HepG2 (cell line): ENCODE data around the gene MAP2K1. TPM values are rescaled to one million over a fixed set of nuclear protein-coding genes. Genes with fewer than 3 reads are reported as not detected.

ENCODE experiments used
- ARID5B ChIP-seq: IDR thresholded peaks from 2 replicates; pipeline ENCODE4 v1.4.0; 2020; ENCODE audit warnings: mild to moderate bottlenecking, missing genetic modification reagents
- GMEB2 ChIP-seq: IDR thresholded peaks from 2 replicates; pipeline ENCODE4 v1.6.1; 2016; ENCODE audit warnings: missing biosample characterization, missing genetic modification reagents, low read depth
- MXD1 ChIP-seq: sonication (generic); formaldehyde crosslinking; IDR thresholded peaks from 2 replicates; pipeline ENCODE4 v1.4.0; 2020; ENCODE audit warnings: mild to moderate bottlenecking, missing genetic modification reagents
- NFYB ChIP-seq: sonication (generic); formaldehyde crosslinking; IDR thresholded peaks from 2 replicates; pipeline ENCODE4 v1.4.0; 2020; ENCODE audit warnings: missing genetic modification reagents
- PRDM10 ChIP-seq: sonication (generic); formaldehyde crosslinking; IDR thresholded peaks from 2 replicates; pipeline ENCODE4 v1.4.0; 2020; ENCODE audit warnings: low read depth, missing genetic modification reagents
- SIX4 ChIP-seq: sonication (generic); formaldehyde crosslinking; IDR thresholded peaks from 2 replicates; pipeline ENCODE4 v1.4.0; 2020; ENCODE audit warnings: missing genetic modification reagents
- SMAD1 ChIP-seq: sonication (generic); formaldehyde crosslinking; IDR thresholded peaks from 2 replicates; pipeline ENCODE4 v1.4.0; 2020; ENCODE audit warnings: missing genetic modification reagents, low read depth, mild to moderate bottlenecking, borderline replicate concordance
- SPEN ChIP-seq: sonication (generic); formaldehyde crosslinking; IDR thresholded peaks from 2 replicates; pipeline ENCODE4 v1.5.1; 2020; ENCODE audit warnings: low read depth, mild to moderate bottlenecking, missing genetic modification reagents
- TFE3 ChIP-seq: IDR thresholded peaks from 2 replicates; pipeline ENCODE4 v1.6.1; 2016
- TGIF2 ChIP-seq: IDR thresholded peaks from 2 replicates; pipeline ENCODE4 v1.6.1; 2016; ENCODE audit warnings: control low read depth, missing compliant biosample characterization
- TOE1 ChIP-seq: sonication (generic); formaldehyde crosslinking; IDR thresholded peaks from 2 replicates; pipeline ENCODE4 v1.4.0; 2020; ENCODE audit warnings: mild to moderate bottlenecking, missing genetic modification reagents
- ZFP36 ChIP-seq: fragments of 150-350 bp; IDR thresholded peaks from 2 replicates; pipeline ENCODE4 v1.6.1; 2018; ENCODE audit warnings: borderline replicate concordance, low read length, low read depth; ENCODE audit not compliant: partially characterized antibody
- ZFP82 ChIP-seq: sonication (generic); formaldehyde crosslinking; IDR thresholded peaks from 2 replicates; pipeline ENCODE4 v1.5.1; 2020; ENCODE audit warnings: mild to moderate bottlenecking, missing genetic modification reagents, borderline replicate concordance
- ZNF329 ChIP-seq: sonication (generic); formaldehyde crosslinking; IDR thresholded peaks from 2 replicates; pipeline ENCODE4 v1.9.0; 2021; ENCODE audit warnings: low read depth, mild to moderate bottlenecking, missing genetic modification reagents
- ZNF354B ChIP-seq: sonication (generic); formaldehyde crosslinking; IDR thresholded peaks from 2 replicates; pipeline ENCODE4 v1.8.0; 2022; ENCODE audit warnings: mild to moderate bottlenecking, missing genetic modification reagents
- ZNF580 ChIP-seq: IDR thresholded peaks from 2 replicates; pipeline ENCODE4 v1.6.1; 2016; ENCODE audit warnings: low read depth, borderline replicate concordance
- polyA plus RNA-seq, 8 experiments: library from polyadenylated mRNA; depleted of rRNA in 3 of 8; stranded (reverse) in 7 of 8; unstranded in 1 of 8; fragments of >200 nt; fragmentation: Illumina TruSeq in 4 of 8; extraction: Trizol in 4 of 8; gene quantifications; 2 replicates each; pipeline versions ENCODE4 v1.2.1 to v1.2.3, GENCODE V29; 2011 to 2016; ENCODE audit warnings: low read depth in 4 of 8, missing spikeins in 1 of 8, mixed read lengths in 1 of 8; ENCODE audit not compliant: insufficient read depth in 1 of 8
- total RNA-seq, 5 experiments: library from RNA; depleted of rRNA; stranded (reverse); fragments of >200 nt; fragmentation: Illumina TruSeq; extraction: Trizol; gene quantifications; 2 replicates each; pipeline ENCODE4 v1.2.3, GENCODE V29; 2016; ENCODE audit warnings: low read depth in 1 of 5

Gene MAP2K1
- total and polyA plus RNA-seq, 2 of the 13 experiments (the other 11 are each of a cell fraction or from before 2014, with no cell fraction given): 24.1 to 49.2 TPM

- TF ChIP-seq GMEB2 (CRISPR knock-in tag) (no peak), ZFP82 (0 out of 2 replicates have a peak, but pooled peaks have one; percentile 26), ZFP36 (no peak), ZNF329 (peak; percentile 65), MXD1 (CRISPR knock-in tag) (peak; percentile 87; the same call in 1 of the 2 replicates), ARID5B (peak; percentile 60), SMAD1 (no peak), TOE1 (CRISPR knock-in tag) (peak; percentile 28; the same call in 1 of the 2 replicates), NFYB (CRISPR knock-in tag) (no peak), ZNF354B (no peak), TFE3 (peak; percentile 51), ZNF580 (CRISPR knock-in tag) (peak; percentile 60; the same call in 1 of the 2 replicates), SPEN (CRISPR knock-in tag) (peak; percentile 75), TGIF2 (no peak; the same call in 1 of the 2 replicates), PRDM10 (CRISPR knock-in tag) (peak; percentile 72; the same call in 1 of the 2 replicates), SIX4 (CRISPR knock-in tag) (peak; percentile 21; the same call in 1 of the 2 replicates)
Measured at GRCh38 chr15:66497502-66498455, 111.1 kb downstream of the MAP2K1 start, which contains the start of gene SNAPC5 (continued).
